C4-2B (cell line): ENCODE data around the gene RPS16.
A peak's percentile ranks its signal among the peaks of the same experiment; 100 is the strongest.

Experiments used
- ZFX ChIP-seq: fragments of 450-650 bp; IDR thresholded peaks from 2 replicates; pipeline ENCODE4 v1.6.1; 2017
- TF ChIP-seq, protein P1 (sequence below): fragments of 450-650 bp; conservative IDR thresholded peaks from 2 replicates; pipeline ENCODE4 v1.5.1; 2017; ENCODE audit warnings: mild to moderate bottlenecking

DNA sequence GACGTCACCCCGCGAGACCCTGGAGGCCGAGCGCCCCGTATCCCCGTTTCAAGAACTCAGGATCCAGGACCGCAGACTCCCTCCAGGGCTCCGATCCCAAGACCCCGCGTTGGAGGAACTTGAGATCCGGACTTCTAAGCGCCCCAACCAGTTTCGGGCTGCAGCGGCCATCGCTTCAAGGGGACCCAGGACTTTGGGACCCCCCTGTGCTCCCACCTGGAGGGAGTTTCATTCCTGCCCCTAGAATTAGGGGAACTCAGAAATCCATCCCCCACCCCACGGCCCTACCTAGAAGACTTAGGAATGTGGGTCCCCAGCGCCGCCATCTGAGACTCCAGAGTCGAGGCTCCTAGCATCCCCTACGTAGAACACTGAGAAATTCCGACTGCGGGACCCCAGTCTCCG is 22.9 kb downstream of the RPS16 start:
- TF ChIP-seq, protein P1, sequence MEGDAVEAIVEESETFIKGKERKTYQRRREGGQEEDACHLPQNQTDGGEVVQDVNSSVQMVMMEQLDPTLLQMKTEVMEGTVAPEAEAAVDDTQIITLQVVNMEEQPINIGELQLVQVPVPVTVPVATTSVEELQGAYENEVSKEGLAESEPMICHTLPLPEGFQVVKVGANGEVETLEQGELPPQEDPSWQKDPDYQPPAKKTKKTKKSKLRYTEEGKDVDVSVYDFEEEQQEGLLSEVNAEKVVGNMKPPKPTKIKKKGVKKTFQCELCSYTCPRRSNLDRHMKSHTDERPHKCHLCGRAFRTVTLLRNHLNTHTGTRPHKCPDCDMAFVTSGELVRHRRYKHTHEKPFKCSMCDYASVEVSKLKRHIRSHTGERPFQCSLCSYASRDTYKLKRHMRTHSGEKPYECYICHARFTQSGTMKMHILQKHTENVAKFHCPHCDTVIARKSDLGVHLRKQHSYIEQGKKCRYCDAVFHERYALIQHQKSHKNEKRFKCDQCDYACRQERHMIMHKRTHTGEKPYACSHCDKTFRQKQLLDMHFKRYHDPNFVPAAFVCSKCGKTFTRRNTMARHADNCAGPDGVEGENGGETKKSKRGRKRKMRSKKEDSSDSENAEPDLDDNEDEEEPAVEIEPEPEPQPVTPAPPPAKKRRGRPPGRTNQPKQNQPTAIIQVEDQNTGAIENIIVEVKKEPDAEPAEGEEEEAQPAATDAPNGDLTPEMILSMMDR: peak; percentile 30
- TF ChIP-seq ZFX: no peak
